Measurements from ENCODE around the gene OBSCN. TPM values are rescaled to one million over a fixed set of nuclear protein-coding genes. Genes with fewer than 3 reads are reported as not detected.

Gene OBSCN
- polyA plus RNA-seq, 3 donors: 32.0 to 53.4 (median 48.5) TPM

DNA sequence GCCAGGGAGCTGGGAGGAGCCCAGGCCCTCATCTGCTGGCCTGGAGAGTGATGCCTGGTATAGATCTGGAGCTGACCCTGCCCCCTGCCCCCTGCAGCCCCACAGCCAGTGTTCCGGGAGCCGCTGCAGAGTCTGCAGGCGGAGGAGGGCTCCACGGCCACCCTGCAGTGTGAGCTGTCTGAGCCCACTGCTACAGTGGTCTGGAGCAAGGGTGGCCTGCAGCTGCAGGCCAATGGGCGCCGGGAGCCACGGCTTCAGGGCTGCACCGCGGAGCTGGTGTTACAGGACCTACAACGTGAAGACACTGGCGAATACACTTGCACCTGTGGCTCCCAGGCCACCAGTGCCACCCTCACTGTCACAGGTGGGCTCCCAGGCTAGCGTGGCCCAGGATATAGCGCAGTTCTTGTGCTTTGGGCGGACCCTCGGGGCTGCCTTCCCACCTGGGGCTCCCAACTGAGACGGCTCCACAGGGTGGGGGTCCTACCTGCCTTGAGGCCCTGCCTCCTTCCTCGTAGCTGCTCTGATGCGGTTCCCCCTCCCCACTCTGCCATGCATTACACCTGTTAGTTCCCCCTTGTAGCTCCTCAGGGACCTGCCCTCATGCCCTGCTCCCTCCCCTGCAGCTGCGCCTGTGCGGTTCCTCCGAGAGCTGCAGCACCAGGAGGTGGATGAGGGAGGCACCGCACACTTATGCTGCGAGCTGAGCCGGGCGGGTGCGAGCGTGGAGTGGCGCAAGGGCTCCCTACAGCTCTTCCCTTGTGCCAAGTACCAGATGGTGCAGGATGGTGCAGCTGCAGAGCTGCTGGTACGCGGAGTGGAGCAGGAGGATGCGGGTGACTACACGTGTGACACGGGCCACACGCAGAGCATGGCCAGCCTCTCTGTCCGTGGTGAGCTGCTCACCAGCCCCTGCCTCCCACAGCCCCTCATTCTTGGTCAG, 98.7 kb downstream of the OBSCN start:
- DNase-seq: no peak

DNA sequence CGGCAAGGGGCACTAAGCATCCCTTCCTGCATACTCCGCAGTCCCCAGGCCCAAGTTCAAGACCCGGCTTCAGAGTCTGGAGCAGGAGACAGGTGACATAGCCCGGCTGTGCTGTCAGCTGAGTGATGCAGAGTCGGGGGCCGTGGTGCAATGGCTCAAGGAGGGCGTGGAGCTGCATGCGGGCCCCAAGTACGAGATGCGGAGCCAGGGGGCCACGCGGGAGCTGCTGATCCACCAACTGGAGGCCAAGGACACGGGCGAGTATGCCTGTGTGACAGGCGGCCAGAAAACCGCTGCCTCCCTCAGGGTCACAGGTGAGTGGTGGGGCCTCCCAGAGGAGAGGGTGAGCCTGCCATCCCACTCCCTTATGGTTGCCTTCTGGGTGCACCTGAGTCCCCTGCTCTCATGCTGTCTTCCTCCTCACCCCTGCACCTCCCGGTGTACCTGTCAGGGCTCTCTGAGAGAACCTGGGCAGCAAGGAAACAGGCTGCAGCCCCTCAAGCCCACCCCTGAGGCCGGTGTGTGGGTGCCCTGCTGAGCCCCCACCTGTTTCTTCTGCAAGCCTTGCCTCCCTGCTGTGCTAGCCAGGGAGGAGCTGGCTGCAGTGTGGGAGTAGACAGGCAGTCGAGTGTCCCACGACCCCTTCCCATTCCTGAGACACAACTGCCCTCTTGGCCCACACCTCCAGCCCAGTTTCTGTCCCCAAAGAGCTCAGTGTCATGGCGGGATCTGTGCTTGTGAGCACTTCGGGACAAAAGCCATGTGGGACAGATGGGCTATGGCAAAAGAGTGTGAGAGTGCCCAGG, 99.6 kb downstream of the OBSCN start:
- no peak for DNase-seq

DNA sequence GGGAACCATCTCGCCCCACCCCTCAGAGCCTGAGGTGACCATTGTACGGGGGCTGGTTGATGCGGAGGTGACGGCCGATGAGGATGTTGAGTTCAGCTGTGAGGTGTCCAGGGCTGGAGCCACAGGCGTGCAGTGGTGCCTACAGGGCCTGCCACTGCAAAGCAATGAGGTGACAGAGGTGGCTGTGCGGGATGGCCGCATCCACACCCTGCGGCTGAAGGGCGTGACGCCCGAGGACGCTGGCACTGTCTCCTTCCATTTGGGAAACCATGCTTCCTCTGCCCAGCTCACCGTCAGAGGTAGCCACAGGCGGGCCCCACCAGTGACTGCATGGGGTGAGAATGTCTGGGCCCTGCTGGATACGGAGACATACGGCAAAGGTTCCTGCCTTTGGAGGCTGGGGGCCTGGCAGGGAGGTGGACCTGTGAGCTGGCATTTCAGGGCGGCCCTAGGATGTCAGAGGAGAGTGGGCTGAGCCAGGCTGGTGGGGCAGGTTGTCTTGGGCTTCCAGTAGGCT, 100.3 kb downstream of the OBSCN start:
- no peak for DNase-seq

DNA sequence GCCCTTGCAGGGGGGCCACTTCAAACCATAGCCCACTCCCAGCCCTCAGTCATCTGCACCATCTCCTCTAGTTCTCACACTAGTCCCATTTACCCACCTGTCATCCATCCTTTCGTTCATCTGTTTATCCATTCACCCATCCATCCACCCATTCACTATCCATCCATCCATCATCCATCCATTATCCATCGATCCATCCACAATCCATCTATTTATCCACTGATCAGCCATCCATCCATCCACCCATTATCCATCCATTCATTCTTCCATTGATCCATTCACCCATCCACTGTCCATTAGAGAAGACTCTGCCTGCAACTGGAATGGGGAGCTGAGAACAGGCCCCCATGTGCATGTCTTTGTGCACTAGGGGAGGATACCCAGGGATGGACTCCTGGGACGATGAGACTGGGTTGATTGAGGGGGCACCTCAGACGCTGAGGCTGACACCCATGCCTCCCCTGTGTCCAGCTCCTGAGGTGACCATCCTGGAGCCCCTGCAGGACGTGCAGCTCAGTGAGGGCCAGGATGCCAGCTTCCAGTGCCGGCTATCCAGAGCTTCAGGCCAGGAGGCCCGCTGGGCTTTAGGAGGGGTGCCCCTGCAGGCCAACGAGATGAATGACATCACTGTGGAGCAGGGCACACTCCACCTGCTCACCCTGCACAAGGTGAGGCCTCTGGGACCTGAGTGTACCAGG, 100.9 kb downstream of the OBSCN start:
- DNase-seq: no peak

DNA sequence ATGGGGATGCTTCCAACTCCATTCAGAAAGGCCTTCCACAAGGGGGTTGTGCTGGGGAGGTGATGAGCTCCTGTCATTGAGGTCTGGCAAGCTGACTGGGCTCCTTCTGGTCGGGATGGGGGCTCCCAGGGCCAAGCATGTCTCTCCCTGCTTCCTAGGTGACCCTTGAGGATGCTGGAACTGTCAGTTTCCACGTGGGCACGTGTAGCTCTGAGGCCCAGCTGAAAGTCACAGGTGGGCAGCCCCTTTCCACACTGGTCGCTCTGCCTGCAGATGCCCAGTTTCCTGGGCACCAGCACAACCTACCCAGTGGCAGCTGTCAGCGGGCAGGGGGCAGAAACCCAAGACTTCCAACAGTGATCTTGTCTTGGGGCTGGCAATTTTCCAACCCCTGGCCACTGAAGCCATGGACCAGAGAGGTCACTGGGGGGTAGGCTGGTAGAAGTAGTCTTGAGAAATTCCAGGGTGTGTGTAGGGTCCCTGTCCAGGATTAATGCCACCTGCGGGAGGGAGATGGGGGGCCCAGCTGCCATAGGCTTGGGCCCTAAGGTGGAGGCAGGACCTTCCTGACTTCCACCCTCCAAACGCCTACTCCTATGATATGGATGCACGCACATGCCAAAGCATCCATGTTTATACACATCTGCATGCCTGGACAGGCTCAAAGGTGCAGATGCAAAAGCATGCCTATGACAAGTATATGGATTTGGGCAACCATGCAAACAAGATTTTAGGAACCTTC, 101.7 kb downstream of the OBSCN start:
- no peak for DNase-seq

DNA sequence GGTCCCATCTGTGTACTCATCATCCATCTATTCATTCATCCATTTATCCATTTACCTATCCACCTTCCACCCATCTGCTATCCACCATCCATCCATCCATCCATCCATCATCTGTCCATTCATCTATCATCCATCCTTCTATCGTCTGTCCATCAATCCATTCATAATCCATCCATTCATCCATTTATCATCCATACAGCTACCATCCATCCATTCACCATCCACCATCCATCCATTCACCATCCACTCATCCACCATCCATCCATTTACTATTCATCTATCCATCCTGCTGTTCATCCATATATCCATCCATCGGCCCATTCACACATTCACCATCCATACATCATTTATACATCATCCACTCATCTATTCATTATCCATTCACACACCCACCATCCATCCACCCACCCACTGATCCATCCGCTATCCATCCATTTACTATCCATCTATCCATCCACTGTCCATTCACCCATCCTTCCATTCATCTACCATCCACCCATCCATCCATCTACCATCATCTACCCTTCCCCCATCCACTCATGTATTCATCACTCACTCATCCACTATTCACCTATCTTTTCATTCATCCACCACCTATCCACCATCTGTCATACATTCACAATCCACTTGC, 102.4 kb downstream of the OBSCN start:
- no peak for DNase-seq

DNA sequence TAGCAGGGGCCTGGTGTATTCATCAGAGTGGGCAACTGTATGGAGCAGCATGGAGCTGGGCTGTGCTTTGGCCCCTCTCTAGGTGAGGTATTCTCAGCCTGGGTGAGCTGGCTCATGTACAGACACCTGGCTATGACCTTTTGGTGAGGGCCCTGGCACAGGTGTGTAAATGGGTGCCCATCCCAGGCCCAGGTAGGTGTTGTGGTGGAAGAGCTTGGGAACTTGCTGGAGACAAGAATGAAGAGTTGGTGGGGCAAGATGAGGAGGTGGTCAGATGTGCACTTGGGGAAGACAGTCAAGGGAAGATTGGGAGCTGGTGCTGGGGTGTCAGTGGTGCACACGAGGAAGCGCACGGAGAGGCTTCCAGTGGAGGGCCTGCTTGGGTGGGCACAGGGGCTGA, 103.2 kb downstream of the OBSCN start:
- DNase-seq: no peak

DNA sequence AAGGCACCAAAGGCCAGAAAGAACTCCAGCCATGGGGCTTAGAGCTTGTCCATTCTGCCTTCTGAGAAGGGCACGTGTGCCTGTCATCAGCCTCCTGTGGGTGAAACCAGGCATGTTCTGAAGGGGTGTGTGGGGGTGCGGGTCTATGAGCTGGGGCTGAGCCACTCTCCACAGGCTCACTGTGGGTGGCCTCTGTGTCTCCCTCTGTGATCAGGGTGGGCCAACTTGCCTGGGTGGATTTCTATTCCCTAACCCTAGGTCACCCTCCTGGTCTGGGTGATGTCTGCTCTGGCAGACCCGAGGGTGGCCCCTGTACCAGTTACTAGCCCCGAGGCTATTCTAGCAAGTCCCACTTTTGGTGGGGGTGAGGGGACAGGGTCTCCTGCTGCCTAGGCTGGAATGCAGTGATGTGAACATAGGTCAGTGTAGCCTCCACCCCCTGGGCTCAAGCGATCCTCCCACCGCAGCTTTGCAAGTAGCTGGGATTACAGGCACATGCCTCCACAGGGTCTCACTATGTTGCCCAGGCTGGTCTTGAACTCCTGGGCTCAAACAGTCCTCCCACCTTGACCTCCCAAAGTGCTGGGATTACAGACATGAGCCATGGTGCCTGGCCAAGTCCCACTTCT, 104.4 kb downstream of the OBSCN start:
- no peak for DNase-seq

DNA sequence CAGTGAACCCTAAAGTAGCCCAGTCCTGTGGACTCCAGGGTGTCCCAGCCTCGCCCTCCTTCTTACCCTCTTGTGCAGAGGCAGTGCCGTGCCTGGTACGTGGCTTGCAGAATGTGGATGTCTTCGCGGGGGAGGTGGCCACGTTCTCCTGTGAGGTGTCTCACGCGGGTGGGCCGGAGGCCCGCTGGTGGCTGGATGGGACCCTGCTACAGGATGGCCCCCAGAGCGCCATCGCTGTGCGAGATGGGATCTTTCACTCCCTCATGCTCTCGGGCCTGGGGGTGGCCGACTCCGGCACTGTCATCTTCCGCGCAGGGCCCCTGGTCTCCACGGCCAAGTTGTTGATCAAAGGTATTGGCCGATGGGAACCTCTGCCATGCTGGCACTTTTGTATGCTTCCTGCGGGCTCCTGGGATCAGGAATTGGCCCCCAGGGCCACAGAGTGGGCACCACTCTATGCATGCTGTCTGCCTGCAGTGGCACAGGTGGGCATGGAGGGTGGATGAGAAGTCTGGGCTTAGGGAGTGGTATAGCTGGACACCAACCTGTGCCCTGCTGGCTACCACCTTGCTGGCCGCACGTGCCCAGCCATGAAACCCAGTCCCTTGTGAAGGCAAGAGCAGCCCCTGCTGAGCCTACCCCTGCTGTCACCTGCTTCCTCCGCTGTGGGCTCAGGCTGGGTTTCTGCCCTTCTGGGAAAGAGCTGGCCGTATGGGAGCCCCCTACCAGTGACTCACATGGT, 105.9 kb downstream of the OBSCN start:
- no peak for DNase-seq

DNA sequence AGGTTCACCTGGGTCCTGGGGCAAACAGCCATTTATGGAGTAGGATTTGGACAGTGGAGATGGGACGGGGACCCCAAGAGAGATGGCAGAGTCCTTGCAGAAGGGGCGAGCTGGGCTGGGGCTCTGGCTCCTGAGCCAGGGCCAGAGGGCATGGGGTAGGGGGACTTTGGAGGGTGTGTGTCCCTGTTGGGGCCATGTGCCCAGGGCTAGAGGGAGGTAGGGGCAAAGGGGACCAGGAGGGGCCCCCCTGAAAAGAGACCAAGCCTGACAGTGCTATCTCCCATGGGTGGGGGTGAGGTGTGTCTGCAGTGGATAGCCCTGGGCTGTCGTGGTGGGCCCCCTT, 106.4 kb downstream of the OBSCN start:
- no peak for DNase-seq

DNA sequence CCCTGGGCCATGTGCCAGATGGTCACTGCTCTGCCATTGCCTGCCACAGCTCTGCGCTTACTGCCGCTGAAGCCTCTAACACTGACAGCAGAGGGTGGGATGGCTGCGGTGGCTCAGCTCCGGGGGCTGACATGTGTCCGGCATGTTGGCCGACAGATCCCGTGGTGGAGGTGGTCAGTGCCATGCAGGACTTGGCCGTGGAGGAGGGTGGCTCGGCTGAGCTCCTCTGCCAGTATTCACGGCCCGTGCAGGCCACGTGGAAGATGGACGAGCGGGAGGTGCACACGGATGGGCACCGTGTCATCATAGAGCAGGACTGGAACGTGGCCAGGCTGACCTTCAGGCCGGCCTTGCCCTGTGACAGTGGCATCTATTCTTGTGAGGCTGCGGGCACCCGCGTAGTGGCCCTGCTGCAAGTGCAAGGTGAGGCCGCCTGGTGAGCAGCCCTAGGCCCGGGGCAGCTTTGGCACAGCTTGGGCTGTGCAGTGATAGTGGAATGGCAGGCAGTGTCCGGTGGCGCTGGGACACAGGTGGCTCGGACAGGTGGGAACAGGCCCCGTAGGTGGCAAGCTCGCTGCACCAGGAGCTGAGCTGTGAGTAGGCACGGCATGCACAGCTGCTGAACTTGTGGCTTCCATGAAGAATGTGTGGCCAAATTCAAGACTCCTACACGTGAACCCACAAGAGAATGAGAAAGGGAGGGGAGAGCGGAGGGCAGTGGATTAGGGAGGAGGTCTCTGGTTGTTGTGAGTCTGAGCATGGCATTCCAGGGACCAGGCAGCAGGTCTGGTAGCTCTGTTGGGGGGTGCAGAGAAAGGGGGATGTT, 107.0 kb downstream of the OBSCN start:
- DNase-seq: no peak

DNA sequence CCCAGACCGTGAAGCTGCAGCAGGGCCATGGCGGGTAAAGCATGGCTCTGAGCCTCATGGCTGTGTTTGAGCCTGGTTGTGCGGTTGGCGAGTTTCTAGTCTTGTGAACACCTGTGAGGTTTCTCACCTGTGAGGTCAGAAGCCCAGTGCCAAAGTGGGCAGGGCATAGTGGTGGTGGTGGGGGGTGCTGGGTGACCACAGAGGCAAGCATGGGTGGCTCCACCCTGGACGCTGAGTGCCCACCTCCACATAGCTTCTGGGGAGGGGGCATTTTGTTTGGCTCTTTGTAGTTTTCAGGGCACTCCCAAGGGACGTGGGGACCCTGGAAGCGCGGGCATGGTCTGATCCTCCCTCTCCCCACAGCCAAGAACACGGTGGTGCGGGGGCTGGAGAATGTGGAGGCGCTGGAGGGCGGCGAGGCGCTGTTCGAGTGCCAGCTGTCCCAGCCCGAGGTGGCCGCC, 107.7 kb downstream of the OBSCN start:
- no peak for DNase-seq

DNA sequence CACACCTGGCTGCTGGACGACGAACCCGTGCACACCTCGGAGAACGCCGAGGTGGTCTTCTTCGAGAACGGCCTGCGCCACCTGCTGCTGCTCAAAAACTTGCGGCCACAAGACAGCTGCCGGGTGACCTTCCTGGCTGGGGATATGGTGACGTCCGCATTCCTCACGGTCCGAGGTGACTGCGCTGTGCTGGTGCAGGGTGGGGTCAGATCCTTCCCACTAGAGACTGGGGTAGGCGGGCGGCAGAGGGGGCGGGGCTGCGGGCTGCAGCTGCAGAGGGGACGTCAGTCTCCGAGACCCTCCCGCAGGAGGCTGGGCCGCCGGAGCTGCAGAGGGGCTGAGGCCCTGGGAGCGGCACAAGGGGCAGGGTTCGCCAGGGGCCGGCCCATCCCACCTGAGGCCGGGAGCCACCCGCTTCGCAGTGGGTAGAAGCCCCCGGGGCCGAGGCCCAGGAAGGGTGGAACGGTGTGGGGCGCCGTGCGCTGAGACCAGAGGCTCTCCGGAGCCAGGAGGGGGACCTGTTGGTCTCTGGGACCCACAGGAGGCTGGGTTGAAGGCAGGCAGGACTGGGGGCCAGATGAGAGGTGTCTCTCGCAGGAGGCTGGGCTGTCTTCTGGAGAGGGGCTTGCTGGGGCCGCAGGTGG, 108.2 kb downstream of the OBSCN start:
- peak; percentile 53 for DNase-seq

DNA sequence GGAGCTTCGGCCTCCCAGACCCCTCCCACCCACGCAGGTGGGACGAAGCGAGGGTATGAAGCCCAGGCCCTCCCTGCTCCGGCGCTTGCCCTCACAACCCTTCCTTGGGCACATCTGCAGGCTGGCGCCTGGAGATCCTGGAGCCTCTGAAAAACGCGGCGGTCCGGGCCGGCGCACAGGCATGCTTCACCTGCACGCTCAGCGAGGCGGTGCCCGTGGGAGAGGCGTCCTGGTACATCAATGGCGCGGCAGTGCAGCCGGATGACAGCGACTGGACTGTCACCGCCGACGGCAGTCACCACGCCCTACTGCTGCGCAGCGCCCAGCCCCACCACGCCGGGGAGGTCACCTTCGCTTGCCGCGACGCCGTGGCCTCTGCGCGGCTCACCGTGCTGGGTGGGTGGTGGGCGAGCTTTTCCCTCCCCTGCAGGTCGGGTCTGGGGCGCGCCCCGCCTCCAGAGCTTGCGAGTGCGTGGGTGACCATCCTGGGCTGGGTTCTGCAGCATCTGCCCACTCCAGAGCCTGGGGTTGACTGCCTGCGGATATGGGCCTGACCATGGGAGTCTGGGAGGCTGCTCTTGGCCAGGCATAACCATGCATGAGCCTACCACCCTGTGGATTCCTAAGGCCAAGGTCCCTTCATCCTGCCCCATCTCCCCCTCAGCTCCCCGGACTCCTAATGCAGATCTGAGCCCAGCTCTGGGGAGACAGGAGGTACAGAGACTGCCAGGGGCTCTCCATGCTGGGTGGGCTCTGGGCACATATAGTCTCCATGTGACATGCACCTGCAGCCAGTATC, 108.9 kb downstream of the OBSCN start:
- no peak for DNase-seq

DNA sequence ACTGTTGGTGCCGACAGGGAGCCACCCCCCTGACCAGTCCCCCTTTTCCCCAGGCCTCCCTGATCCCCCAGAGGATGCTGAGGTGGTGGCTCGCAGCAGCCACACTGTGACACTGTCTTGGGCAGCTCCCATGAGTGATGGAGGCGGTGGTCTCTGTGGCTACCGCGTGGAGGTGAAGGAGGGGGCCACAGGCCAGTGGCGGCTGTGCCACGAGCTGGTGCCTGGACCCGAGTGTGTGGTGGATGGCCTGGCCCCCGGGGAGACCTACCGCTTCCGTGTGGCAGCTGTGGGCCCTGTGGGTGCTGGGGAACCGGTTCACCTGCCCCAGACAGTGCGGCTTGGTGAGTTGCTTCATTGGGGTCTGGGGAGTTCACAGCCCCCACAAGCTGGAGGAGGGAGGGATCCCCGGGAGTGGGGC, 109.6 kb downstream of the OBSCN start:
- DNase-seq: no peak

DNA sequence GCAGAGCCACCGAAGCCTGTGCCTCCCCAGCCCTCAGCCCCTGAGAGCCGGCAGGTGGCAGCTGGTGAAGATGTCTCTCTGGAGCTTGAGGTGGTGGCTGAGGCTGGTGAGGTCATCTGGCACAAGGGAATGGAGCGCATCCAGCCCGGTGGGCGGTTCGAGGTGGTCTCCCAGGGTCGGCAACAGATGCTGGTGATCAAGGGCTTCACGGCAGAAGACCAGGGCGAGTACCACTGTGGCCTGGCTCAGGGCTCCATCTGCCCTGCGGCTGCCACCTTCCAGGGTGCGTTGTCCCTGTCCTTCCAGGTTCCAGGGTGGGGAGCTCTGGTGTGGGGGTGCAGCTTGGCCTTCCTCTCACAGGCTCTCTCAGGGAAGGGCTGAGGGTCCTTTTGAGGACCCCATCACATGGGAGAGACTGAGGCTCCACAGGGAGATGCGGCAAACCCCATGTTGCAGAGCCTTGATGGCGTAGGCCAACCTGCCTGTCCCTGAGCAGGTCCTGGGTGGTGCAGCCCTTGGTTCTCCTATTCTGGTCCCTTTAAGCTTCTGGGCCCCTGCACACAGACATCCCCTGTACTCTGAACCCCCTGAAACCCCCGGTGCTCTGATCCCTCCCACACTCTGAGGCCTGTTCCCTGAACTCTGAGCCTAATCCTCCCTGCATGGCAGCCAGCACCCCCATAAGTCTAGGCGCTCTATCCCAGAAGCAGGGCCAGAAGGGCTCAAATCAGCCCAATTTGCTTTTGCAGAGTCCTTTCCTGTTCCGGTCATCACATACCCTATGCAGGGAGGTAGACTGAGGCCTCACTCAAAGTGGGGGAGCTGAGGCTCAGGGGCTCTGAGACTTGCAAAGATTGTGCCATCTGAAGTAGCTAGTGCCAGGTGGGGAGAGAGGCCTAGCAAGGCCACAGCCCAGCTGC, 110.3 kb downstream of the OBSCN start:
- no peak for DNase-seq

All from renal pelvis (tissue), 4 donors.